OCI-LY3 (cell line): Measurements from ENCODE around the gene TTLL5.

Experiments used
- H2AFZ ChIP-seq: fragments of 200-600, 300-600 bp; shearing (Covaris generic); 2 replicates; pipeline ENCODE4 v1.6.0; 2014; ENCODE audit warnings: antibody characterized with exemption, low read depth, low read length
- H3K27ac ChIP-seq: fragments of 200-600, 300-600 bp; sonication (generic); 2 replicates; pipeline ENCODE4 v1.5.1; 2014; ENCODE audit warnings: mild to moderate bottlenecking, low read length, moderate library complexity, mixed read lengths
- H3K27me3 ChIP-seq: fragments of 200-600, 300-600 bp; sonication (generic); 2 replicates; pipeline ENCODE4 v1.6.1; 2014; ENCODE audit warnings: low read depth, low read length, mixed read lengths
- H3K36me3 ChIP-seq: fragments of 200-600, 300-600 bp; sonication (generic); replicated peaks from 2 replicates; pipeline ENCODE3; 2014; ENCODE audit warnings: low read depth, low read length, mixed read lengths
- H3K4me1 ChIP-seq: fragments of 300-600, 200-600 bp; sonication (generic); 2 replicates; pipeline ENCODE4 v1.6.1; 2014; ENCODE audit warnings: low read length, mixed read lengths
- H3K4me2 ChIP-seq: fragments of 200-600, 300-600 bp; sonication (generic); 2 replicates; pipeline ENCODE4 v1.6.1; 2014; ENCODE audit warnings: low read length, mixed read lengths
- H3K4me3 ChIP-seq: fragments of 300-600, 200-600 bp; sonication (generic); 2 replicates; pipeline ENCODE4 v1.5.1; 2014; ENCODE audit warnings: antibody characterized with exemption, mild to moderate bottlenecking, low read length, moderate library complexity
- H3K79me2 ChIP-seq: fragments of 300-600, 200-600 bp; shearing (Covaris generic); 2 replicates; pipeline ENCODE4 v1.6.1; 2014; ENCODE audit warnings: mild to moderate bottlenecking, low read length, mixed read lengths
- H3K9ac ChIP-seq: fragments of 300-600, 200-600 bp; shearing (Covaris generic); 2 replicates; pipeline ENCODE4 v1.6.0; 2014; ENCODE audit warnings: mild to moderate bottlenecking, low read length, moderate library complexity
- H3K9me3 ChIP-seq: fragments of 200-600, 300-600 bp; shearing (Covaris generic); 2 replicates; pipeline ENCODE4 v1.6.1; 2014; ENCODE audit warnings: low read length, mixed read lengths; ENCODE audit not compliant: insufficient read depth
- H4K20me1 ChIP-seq: fragments of 200-600, 300-600 bp; sonication (generic); 2 replicates; pipeline ENCODE4 v1.6.1; 2016; ENCODE audit warnings: low read length, mixed read lengths; ENCODE audit not compliant: insufficient read depth
- CTCF ChIP-seq: fragments of 200-600, 300-600 bp; sonication (generic); IDR thresholded peaks from 2 replicates; pipeline ENCODE4 v1.5.1; 2014; ENCODE audit warnings: antibody characterized with exemption, low read length, low read depth
- EZH2phosphoT487 ChIP-seq: fragments of 200-600 bp; shearing (Covaris generic); IDR thresholded peaks from 2 replicates; pipeline ENCODE4 v1.6.1; 2018; ENCODE audit warnings: antibody characterized with exemption, mixed run types, low read depth

Gene TTLL5

DNA sequence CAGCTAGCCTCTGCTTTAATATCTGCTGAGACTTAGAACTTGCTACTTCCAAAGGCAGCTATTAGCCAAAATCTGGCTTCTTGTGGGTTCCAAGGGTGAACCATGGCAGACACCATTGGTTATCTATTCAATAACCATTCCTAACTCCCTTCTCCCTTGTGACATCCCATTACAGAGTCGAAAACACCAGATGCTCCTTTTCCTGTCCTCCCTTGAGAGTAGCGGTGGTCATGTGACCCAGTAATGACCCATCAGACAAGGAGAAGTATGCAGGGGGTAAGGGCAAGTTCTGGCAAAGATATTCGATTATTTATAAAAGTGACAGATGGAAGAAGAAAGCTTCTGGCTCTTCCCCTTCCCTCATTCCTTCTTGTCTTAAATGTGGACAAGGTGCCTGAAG, 300.6 kb downstream of the TTLL5 start:
- no peaks in the 10 kb centered on the region for H3K36me3 ChIP-seq
- no peaks in the 10 kb centered on the region for H4K20me1 ChIP-seq
- no peaks in the 10 kb centered on the region for H3K4me1 ChIP-seq
- no peak overlapping the region for H3K27ac ChIP-seq
- H3K9me3 ChIP-seq = no peaks in the 10 kb centered on the region
- no peaks in the 10 kb centered on the region for H3K27me3 ChIP-seq
- H2AFZ ChIP-seq = no peak overlapping the region
- TF ChIP-seq CTCF (no peak), EZH2phosphoT487 (no peak)
- no peaks in the 10 kb centered on the region for H3K79me2 ChIP-seq
- no peak overlapping the region for H3K9ac ChIP-seq
- H3K4me3 ChIP-seq = no peak overlapping the region
- no peak overlapping the region for H3K4me2 ChIP-seq

- no peaks in the 10 kb centered on the region for H3K79me2 ChIP-seq
- H3K27ac ChIP-seq = no peak overlapping the region
- H3K4me3 ChIP-seq = no peak overlapping the region
- H2AFZ ChIP-seq = no peak overlapping the region
- no peaks in the 10 kb centered on the region for H3K27me3 ChIP-seq
- H3K4me2 ChIP-seq = no peak overlapping the region
- no peaks in the 10 kb centered on the region for H3K9me3 ChIP-seq
- H3K9ac ChIP-seq = no peak overlapping the region
- no peaks in the 10 kb centered on the region for H4K20me1 ChIP-seq
- TF ChIP-seq CTCF = no peak
- H3K4me1 ChIP-seq = no peaks in the 10 kb centered on the region
- H3K36me3 ChIP-seq = no peaks in the 10 kb centered on the region
Observed at GRCh38 chr14:75967866-75968265, 306.8 kb downstream of the TTLL5 start.

GRCh38 chr14:75968456-75968855, 307.4 kb downstream of the TTLL5 start:
- Histone ChIP-seq H3K9me3 (no peaks in the 10 kb centered on the region), H4K20me1 (no peaks in the 10 kb centered on the region), H3K4me1 (no peaks in the 10 kb centered on the region), H3K79me2 (no peaks in the 10 kb centered on the region), H3K27ac (no peak overlapping the region), H3K4me3 (no peak overlapping the region), H3K9ac (no peak overlapping the region), H3K27me3 (no peaks in the 10 kb centered on the region), H3K36me3 (no peaks in the 10 kb centered on the region), H2AFZ (no peak overlapping the region), H3K4me2 (no peak overlapping the region)
- TF ChIP-seq CTCF (no peak), EZH2phosphoT487 (no peak)

DNA sequence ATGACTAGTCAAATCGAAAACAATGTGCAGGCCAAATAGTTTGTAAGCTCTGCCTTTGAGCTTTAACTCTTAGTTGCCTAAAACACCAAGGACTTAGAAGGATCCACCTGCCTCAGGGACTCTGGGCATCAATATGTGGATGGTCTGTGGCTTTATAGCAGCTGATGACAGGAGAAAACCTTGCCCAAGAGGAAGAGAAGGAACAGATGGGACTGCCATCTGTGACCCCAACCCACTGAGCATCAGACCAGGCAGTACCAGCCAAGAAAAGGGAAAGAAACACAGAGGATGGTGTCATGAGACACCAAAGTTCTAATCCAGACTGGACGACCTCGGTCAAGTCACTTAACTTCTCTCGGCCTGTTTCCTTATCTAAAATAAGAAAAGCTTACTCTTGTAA, 308.1 kb downstream of the TTLL5 start:
- H3K27me3 ChIP-seq = no peaks in the 10 kb centered on the region
- no peaks in the 10 kb centered on the region for H3K9me3 ChIP-seq
- no peak overlapping the region for H3K27ac ChIP-seq
- no peaks in the 10 kb centered on the region for H4K20me1 ChIP-seq
- no peak overlapping the region for H3K9ac ChIP-seq
- H2AFZ ChIP-seq = no peak overlapping the region
- TF ChIP-seq EZH2phosphoT487 = no peak
- no peak for TF ChIP-seq CTCF
- H3K4me2 ChIP-seq = no peak overlapping the region
- H3K36me3 ChIP-seq = no peaks in the 10 kb centered on the region
- no peaks in the 10 kb centered on the region for H3K79me2 ChIP-seq
- H3K4me1 ChIP-seq = no peaks in the 10 kb centered on the region
- no peak overlapping the region for H3K4me3 ChIP-seq
